Measurements from ENCODE around the gene NEAT1.

GRCh38 chr11:65399249-65399648, 23.3 kb upstream of the NEAT1 start:
- TF ChIP-seq CTCF (IDR thresholded peaks at IDR 0.05; ENCODE audit: low read depth, low read length): no peak
- no peak for TF ChIP-seq EZH2phosphoT487 (IDR thresholded peaks at IDR 0.05; ENCODE audit: low read depth)
